ENCODE measurements around the gene UBE3B. TPM values are rescaled to one million over a fixed set of nuclear protein-coding genes. Genes with fewer than 3 reads are reported as not detected.

UBE3B gene
- total and polyA plus RNA-seq, 9 donors: 19.4 to 28.0 (median 21.9) TPM

GRCh38 chr12:109535231-109535862 lies 57.9 kb downstream of the UBE3B start:
- DNase-seq: no peak
- 92% methylated on average over 25 of the region's 25 CpGs for WGBS (ENCODE audit: insufficient coverage)
- peaks cover 23% of the 10 kb centered on the region for H3K4me1 ChIP-seq (ENCODE audit: control insufficient read depth, insufficient read depth, low read length)
- H3K36me3 ChIP-seq (ENCODE audit: control insufficient read depth, insufficient read depth, low read length): peaks cover 63% of the 10 kb centered on the region
- no peaks in the 10 kb centered on the region for H3K27me3 ChIP-seq (ENCODE audit: control insufficient read depth, insufficient read depth, low read length)
- no peaks in the 10 kb centered on the region for H3K9me3 ChIP-seq (replicated peaks; ENCODE audit: control insufficient read depth, low read depth, low read length)
- H3K4me3 ChIP-seq (ENCODE audit: low read length): no peak overlapping the region
- no peak overlapping the region for H3K27ac ChIP-seq (ENCODE audit: low read length)

GRCh38 chr12:109535863-109536250 lies 58.4 kb downstream of the UBE3B start:
- H3K4me3 ChIP-seq (ENCODE audit: low read length): no peak overlapping the region
- no peak for DNase-seq
- no peak overlapping the region for H3K27ac ChIP-seq (ENCODE audit: low read length)
- peaks cover 59% of the 10 kb centered on the region for H3K36me3 ChIP-seq (ENCODE audit: control insufficient read depth, insufficient read depth, low read length)
- no peaks in the 10 kb centered on the region for H3K9me3 ChIP-seq (replicated peaks; ENCODE audit: control insufficient read depth, low read depth, low read length)
- peaks cover 18% of the 10 kb centered on the region for H3K4me1 ChIP-seq (ENCODE audit: control insufficient read depth, insufficient read depth, low read length)
- no peaks in the 10 kb centered on the region for H3K27me3 ChIP-seq (ENCODE audit: control insufficient read depth, insufficient read depth, low read length)
- 80% methylated on average over 1 of the region's 5 CpGs for WGBS (ENCODE audit: insufficient coverage)

GRCh38 chr12:109537136-109537535 lies 59.7 kb downstream of the UBE3B start:
- Histone ChIP-seq H3K27me3 (ENCODE audit: control insufficient read depth, insufficient read depth, low read length) (no peaks in the 10 kb centered on the region), H3K36me3 (ENCODE audit: control insufficient read depth, insufficient read depth, low read length) (peaks cover 48% of the 10 kb centered on the region), H3K4me1 (ENCODE audit: control insufficient read depth, insufficient read depth, low read length) (peaks cover 11% of the 10 kb centered on the region), H3K4me3 (ENCODE audit: low read length) (no peak overlapping the region), H3K27ac (ENCODE audit: low read length) (no peak overlapping the region), H3K9me3 (replicated peaks; ENCODE audit: control insufficient read depth, low read depth, low read length) (no peaks in the 10 kb centered on the region)
- 86% methylated on average over 8 of the region's 8 CpGs for WGBS (ENCODE audit: insufficient coverage)
- no peak for DNase-seq

GRCh38 chr12:109538191-109538863 lies 60.9 kb downstream of the UBE3B start:
- no peaks in the 10 kb centered on the region for H3K27me3 ChIP-seq (ENCODE audit: control insufficient read depth, insufficient read depth, low read length)
- no peak overlapping the region for H3K27ac ChIP-seq (ENCODE audit: low read length)
- H3K9me3 ChIP-seq (replicated peaks; ENCODE audit: control insufficient read depth, low read depth, low read length): no peaks in the 10 kb centered on the region
- 68% methylated on average over 13 of the region's 16 CpGs for WGBS (ENCODE audit: insufficient coverage)
- peaks cover 36% of the 10 kb centered on the region for H3K36me3 ChIP-seq (ENCODE audit: control insufficient read depth, insufficient read depth, low read length)
- DNase-seq: no peak
- H3K4me1 ChIP-seq (ENCODE audit: control insufficient read depth, insufficient read depth, low read length): no peaks in the 10 kb centered on the region
- H3K4me3 ChIP-seq (ENCODE audit: low read length): no peak overlapping the region

- no peaks in the 10 kb centered on the region for H3K9me3 ChIP-seq (replicated peaks; ENCODE audit: control insufficient read depth, low read depth, low read length)
- no peak overlapping the region for H3K4me3 ChIP-seq (ENCODE audit: low read length)
- WGBS (ENCODE audit: insufficient coverage): 72% methylated on average over 9 of the region's 9 CpGs
- no peak for DNase-seq
- H3K27me3 ChIP-seq (ENCODE audit: control insufficient read depth, insufficient read depth, low read length): no peaks in the 10 kb centered on the region
- H3K4me1 ChIP-seq (ENCODE audit: control insufficient read depth, insufficient read depth, low read length): no peaks in the 10 kb centered on the region
- no peak overlapping the region for H3K27ac ChIP-seq (ENCODE audit: low read length)
- peaks cover 24% of the 10 kb centered on the region for H3K36me3 ChIP-seq (ENCODE audit: control insufficient read depth, insufficient read depth, low read length)
Observed at GRCh38 chr12:109539508-109539907, 62.1 kb downstream of the UBE3B start.

GRCh38 chr12:109540526-109541412 lies 63.3 kb downstream of the UBE3B start:
- no peaks in the 10 kb centered on the region for H3K9me3 ChIP-seq (replicated peaks; ENCODE audit: control insufficient read depth, low read depth, low read length)

GRCh38 chr12:109541413-109541726 lies 63.9 kb downstream of the UBE3B start:
- H3K36me3 ChIP-seq (ENCODE audit: control insufficient read depth, insufficient read depth, low read length): peaks cover 5% of the 10 kb centered on the region
- H3K4me1 ChIP-seq (ENCODE audit: control insufficient read depth, insufficient read depth, low read length): peaks cover 6% of the 10 kb centered on the region
- no peak overlapping the region for H3K27ac ChIP-seq (ENCODE audit: low read length)
- no peak overlapping the region for H3K4me3 ChIP-seq (ENCODE audit: low read length)
- WGBS (ENCODE audit: insufficient coverage): 32% methylated on average over 3 of the region's 4 CpGs
- H3K9me3 ChIP-seq (replicated peaks; ENCODE audit: control insufficient read depth, low read depth, low read length): no peaks in the 10 kb centered on the region
- no peaks in the 10 kb centered on the region for H3K27me3 ChIP-seq (ENCODE audit: control insufficient read depth, insufficient read depth, low read length)
- DNase-seq: no peak

More at GRCh38 chr12:109540526-109541412, 63.3 kb downstream of the UBE3B start:
- Histone ChIP-seq H3K27ac (ENCODE audit: low read length) (no peak overlapping the region), H3K4me3 (ENCODE audit: low read length) (no peak overlapping the region), H3K4me1 (ENCODE audit: control insufficient read depth, insufficient read depth, low read length) (peaks cover 6% of the 10 kb centered on the region), H3K36me3 (ENCODE audit: control insufficient read depth, insufficient read depth, low read length) (peaks cover 11% of the 10 kb centered on the region), H3K27me3 (ENCODE audit: control insufficient read depth, insufficient read depth, low read length) (no peaks in the 10 kb centered on the region)
- WGBS (ENCODE audit: insufficient coverage): 72% methylated on average over 16 of the region's 16 CpGs
- DNase-seq: no peak

- no peak for DNase-seq
- no peak overlapping the region for H3K27ac ChIP-seq (ENCODE audit: low read length)
- peaks cover 5% of the 10 kb centered on the region for H3K36me3 ChIP-seq (ENCODE audit: control insufficient read depth, insufficient read depth, low read length)
- WGBS (ENCODE audit: insufficient coverage): no CpG with 5 or more reads among the region's 2 CpGs
- H3K27me3 ChIP-seq (ENCODE audit: control insufficient read depth, insufficient read depth, low read length): no peaks in the 10 kb centered on the region
- H3K9me3 ChIP-seq (replicated peaks; ENCODE audit: control insufficient read depth, low read depth, low read length): no peaks in the 10 kb centered on the region
- H3K4me3 ChIP-seq (ENCODE audit: low read length): no peak overlapping the region
- peaks cover 6% of the 10 kb centered on the region for H3K4me1 ChIP-seq (ENCODE audit: control insufficient read depth, insufficient read depth, low read length)
Observed at GRCh38 chr12:109542014-109542413, 64.6 kb downstream of the UBE3B start.

GRCh38 chr12:109542876-109543275 lies 65.4 kb downstream of the UBE3B start:
- Histone ChIP-seq H3K36me3 (ENCODE audit: control insufficient read depth, insufficient read depth, low read length) (peaks cover 5% of the 10 kb centered on the region), H3K4me3 (ENCODE audit: low read length) (no peak overlapping the region), H3K27ac (ENCODE audit: low read length) (no peak overlapping the region), H3K27me3 (ENCODE audit: control insufficient read depth, insufficient read depth, low read length) (peaks cover 5% of the 10 kb centered on the region), H3K4me1 (ENCODE audit: control insufficient read depth, insufficient read depth, low read length) (peaks cover 6% of the 10 kb centered on the region), H3K9me3 (replicated peaks; ENCODE audit: control insufficient read depth, low read depth, low read length) (no peaks in the 10 kb centered on the region)
- WGBS (ENCODE audit: insufficient coverage): 55% methylated on average over 6 of the region's 6 CpGs
- no peak for DNase-seq

- H3K27me3 ChIP-seq (ENCODE audit: control insufficient read depth, insufficient read depth, low read length): peaks cover 20% of the 10 kb centered on the region
- H3K4me1 ChIP-seq (ENCODE audit: control insufficient read depth, insufficient read depth, low read length): peaks cover 6% of the 10 kb centered on the region
- DNase-seq: no peak
- no peaks in the 10 kb centered on the region for H3K9me3 ChIP-seq (replicated peaks; ENCODE audit: control insufficient read depth, low read depth, low read length)
- no peak overlapping the region for H3K27ac ChIP-seq (ENCODE audit: low read length)
- peaks cover under 1% of the 10 kb centered on the region for H3K36me3 ChIP-seq (ENCODE audit: control insufficient read depth, insufficient read depth, low read length)
- 38% methylated on average over 3 of the region's 7 CpGs for WGBS (ENCODE audit: insufficient coverage)
- H3K4me3 ChIP-seq (ENCODE audit: low read length): no peak overlapping the region
Observed at GRCh38 chr12:109544955-109545531, 67.6 kb downstream of the UBE3B start.
